Measurements from ENCODE around the gene TLR4. TPM values are rescaled to one million over a fixed set of nuclear protein-coding genes. Genes with fewer than 3 reads are reported as not detected.

TLR4 gene
- total and polyA plus RNA-seq, 4 donors, result 4.5 to 41.6 (median 25.9) TPM

DNA sequence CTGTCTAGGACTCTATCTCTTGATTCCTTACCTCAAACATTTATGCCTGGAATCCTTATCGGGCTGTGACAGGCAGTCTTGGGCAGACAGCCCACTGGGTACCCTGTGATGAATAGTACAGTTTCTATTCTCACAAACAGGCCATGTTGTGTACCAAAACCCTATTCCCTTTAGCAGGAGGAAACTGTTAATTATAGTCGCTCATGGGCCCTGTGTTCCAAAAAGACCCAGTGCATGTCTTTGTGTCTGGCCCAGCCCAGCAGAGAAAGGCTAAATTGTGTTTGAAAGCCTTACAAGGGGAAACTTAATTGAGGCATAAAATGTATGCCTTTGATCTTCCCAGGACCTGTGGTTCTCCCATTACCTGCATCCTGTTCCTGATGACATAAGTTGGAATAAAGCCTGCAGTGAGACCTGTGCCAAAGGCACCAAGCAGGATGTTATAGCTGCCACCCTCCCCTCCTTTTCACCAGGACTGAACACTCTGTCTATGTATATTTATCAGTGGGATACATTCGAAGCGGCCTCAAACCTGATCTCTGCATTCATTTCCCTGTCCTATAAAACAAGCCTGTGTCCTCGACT is 43.3 kb downstream of the TLR4 start:
- TF ChIP-seq CTCF (IDR thresholded peaks at IDR 0.05; ENCODE audit: control extremely low read depth, extremely low read depth), result no peak
- no peak overlapping the region for H3K4me3 ChIP-seq
- peaks cover 0 to 1% (median 0%) of the 10 kb centered on the region in 5 donors for H3K4me1 ChIP-seq (ENCODE audit: control insufficient read depth in 5 of 5, insufficient read depth in 5 of 5, low read length in 5 of 5)
- peaks cover 0 to 50% (median 30%) of the 10 kb centered on the region in 3 donors for H3K27me3 ChIP-seq (ENCODE audit: control insufficient read depth in 3 of 3, insufficient read depth in 3 of 3, low read length in 2 of 3)
- no peaks in the 10 kb centered on the region for H3K36me3 ChIP-seq (ENCODE audit: control insufficient read depth in 4 of 4, insufficient read depth in 4 of 4, low read length in 4 of 4)
- ATAC-seq (ENCODE audit: insufficient read depth, low FRiP score) (no peak), DNase-seq (peak in 2 of 3 donors; percentile 5 to 6)
- H3K9me3 ChIP-seq (ENCODE audit: control insufficient read depth in 4 of 4, insufficient read depth in 3 of 4, low read length in 3 of 4), result peaks cover 0 to 3% (median 0%) of the 10 kb centered on the region in 4 donors
- no peak overlapping the region for H3K9ac ChIP-seq (ENCODE audit: insufficient read depth in 1 of 2, low read length in 2 of 2)
- no peak overlapping the region for H3K27ac ChIP-seq (ENCODE audit: low read depth in 1 of 2, low read length in 1 of 2)
- 81 to 87% methylated on average over 5 of the region's 5 CpGs for WGBS, 2 donors

DNA sequence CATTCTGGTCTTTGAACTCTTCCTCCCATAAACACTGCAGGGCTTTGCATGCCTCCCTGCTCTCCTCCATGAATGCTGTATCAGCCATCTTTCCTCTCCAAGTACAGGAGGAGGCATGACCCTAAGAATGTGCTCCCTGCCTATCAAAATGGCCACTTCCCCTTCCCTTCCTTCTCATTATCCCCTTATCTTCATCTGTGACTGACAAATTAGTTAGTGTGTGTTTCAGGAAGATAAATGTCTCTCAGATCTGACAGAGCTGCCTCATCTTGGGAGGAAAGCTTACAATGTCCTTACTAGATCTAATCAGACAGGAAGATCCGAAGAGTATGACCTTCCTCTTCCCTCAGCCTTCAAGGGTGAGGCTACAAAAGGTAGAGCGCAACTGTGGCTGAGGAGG is 46.2 kb downstream of the TLR4 start:
- no peak overlapping the region for H3K9ac ChIP-seq (ENCODE audit: insufficient read depth in 1 of 2, low read length in 2 of 2)
- DNase-seq, result no peak
- 49 to 57% methylated on average over 2 of the region's 2 CpGs for WGBS, 2 donors
- no peak for TF ChIP-seq CTCF (IDR thresholded peaks at IDR 0.05; ENCODE audit: control extremely low read depth, extremely low read depth)
- H3K4me1 ChIP-seq (ENCODE audit: control insufficient read depth in 5 of 5, insufficient read depth in 5 of 5, low read length in 5 of 5), result peaks cover 0 to 1% (median 0%) of the 10 kb centered on the region in 5 donors
- no peak overlapping the region for H3K27ac ChIP-seq (ENCODE audit: low read depth in 1 of 2, low read length in 1 of 2)
- peaks cover 0 to 28% (median 8%) of the 10 kb centered on the region in 3 donors for H3K27me3 ChIP-seq (ENCODE audit: control insufficient read depth in 3 of 3, insufficient read depth in 3 of 3, low read length in 2 of 3)
- no peak overlapping the region for H3K4me3 ChIP-seq
- H3K36me3 ChIP-seq (ENCODE audit: control insufficient read depth in 4 of 4, insufficient read depth in 4 of 4, low read length in 4 of 4), result no peaks in the 10 kb centered on the region
- peaks cover 0 to 3% (median 0%) of the 10 kb centered on the region in 4 donors for H3K9me3 ChIP-seq (ENCODE audit: control insufficient read depth in 4 of 4, insufficient read depth in 3 of 4, low read length in 3 of 4)
- ATAC-seq (ENCODE audit: insufficient read depth, low FRiP score), result no peak

GRCh38 chr9:117752894-117753293 is 48.7 kb downstream of the TLR4 start:
- no peak for DNase-seq

More at GRCh38 chr9:117752894-117753293, 48.7 kb downstream of the TLR4 start:
- H3K27ac ChIP-seq (ENCODE audit: low read depth in 1 of 2, low read length in 1 of 2), result no peak overlapping the region
- H3K9me3 ChIP-seq (ENCODE audit: control insufficient read depth in 4 of 4, insufficient read depth in 3 of 4, low read length in 3 of 4), result no peaks in the 10 kb centered on the region
- no peaks in the 10 kb centered on the region for H3K36me3 ChIP-seq (ENCODE audit: control insufficient read depth in 4 of 4, insufficient read depth in 4 of 4, low read length in 4 of 4)
- H3K9ac ChIP-seq (ENCODE audit: insufficient read depth in 1 of 2, low read length in 2 of 2), result no peak overlapping the region
- TF ChIP-seq CTCF (IDR thresholded peaks at IDR 0.05; ENCODE audit: control extremely low read depth, extremely low read depth), result no peak
- H3K4me1 ChIP-seq (ENCODE audit: control insufficient read depth in 5 of 5, insufficient read depth in 5 of 5, low read length in 5 of 5), result peaks cover 0 to 1% (median 0%) of the 10 kb centered on the region in 5 donors
- no peak for ATAC-seq (ENCODE audit: insufficient read depth, low FRiP score)
- peaks cover 0 to 14% (median 2%) of the 10 kb centered on the region in 3 donors for H3K27me3 ChIP-seq (ENCODE audit: control insufficient read depth in 3 of 3, insufficient read depth in 3 of 3, low read length in 2 of 3)
- WGBS, 2 donors, result 94 to 95% methylated on average over 2 of the region's 2 CpGs
- H3K4me3 ChIP-seq, result no peak overlapping the region
